DMS79 treated with DMSO at 0.1 percent for 48 hours (cell line): ENCODE results near the gene GREB1.

Source experiments
- DNase-seq: peaks from one replicate; lab custom pipeline; 2025; lab: John Stamatoyannopoulos, UW

The GREB1 gene

DNA sequence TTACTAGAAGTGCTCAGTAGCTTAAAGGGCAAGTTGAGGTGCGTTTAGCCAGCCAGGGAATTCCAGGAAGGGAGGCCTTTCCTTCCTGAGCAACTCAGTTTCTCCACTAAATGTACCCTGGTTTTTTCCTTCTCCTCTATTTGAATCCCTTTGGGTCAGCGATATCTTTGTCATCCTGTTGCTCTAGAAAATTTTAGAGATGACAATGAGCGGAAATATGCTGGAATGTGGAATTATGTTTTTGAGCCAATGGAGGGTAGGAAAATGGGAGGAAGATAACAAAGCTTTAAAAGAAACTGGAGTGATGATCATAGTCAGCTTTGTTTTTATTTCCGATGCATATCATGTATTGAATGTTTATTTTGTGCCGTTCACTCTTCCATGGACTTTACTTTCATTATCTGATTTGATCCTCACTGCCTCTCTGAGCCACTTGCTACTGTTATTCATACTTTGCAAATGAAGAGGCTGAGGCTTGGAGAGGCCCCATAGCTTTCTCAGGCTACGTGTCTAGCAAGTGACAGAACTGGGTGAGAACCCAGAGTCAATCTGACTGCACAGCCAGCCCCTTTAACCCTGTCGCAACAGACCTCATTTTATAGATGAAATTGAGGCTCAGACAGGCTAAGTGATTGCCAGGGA, 68.8 kb downstream of the GREB1 start:
- DNase-seq, result no peak

- DNase-seq, result no peak
Measured at GRCh38 chr2:11610624-11611242, 76.9 kb downstream of the GREB1 start.

DNA sequence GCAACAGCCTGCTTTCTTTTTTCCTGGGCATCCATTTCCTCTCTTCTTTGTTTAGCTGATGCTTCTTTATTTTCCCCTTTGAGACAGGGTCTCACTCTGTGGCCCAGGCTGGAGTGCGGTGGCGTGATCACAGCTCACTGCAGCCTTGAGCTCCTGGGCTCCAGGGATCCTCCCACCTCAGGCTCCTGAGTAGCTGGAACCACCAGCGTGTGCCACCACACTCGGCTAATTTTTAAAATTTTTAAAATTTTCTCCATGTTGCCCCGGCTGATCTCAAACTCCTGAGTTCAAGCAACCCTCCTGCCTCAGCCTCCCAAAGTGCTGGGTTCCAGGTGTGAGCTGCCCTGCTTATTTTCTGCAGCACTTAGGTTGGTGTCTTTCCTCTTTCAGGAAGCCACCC, 77.4 kb downstream of the GREB1 start:
- DNase-seq, result no peak

GRCh38 chr2:11612553-11613215, 78.8 kb downstream of the GREB1 start:
- no peak for DNase-seq

- DNase-seq, result no peak
Measured at GRCh38 chr2:11613297-11613696, 79.5 kb downstream of the GREB1 start.

DNA sequence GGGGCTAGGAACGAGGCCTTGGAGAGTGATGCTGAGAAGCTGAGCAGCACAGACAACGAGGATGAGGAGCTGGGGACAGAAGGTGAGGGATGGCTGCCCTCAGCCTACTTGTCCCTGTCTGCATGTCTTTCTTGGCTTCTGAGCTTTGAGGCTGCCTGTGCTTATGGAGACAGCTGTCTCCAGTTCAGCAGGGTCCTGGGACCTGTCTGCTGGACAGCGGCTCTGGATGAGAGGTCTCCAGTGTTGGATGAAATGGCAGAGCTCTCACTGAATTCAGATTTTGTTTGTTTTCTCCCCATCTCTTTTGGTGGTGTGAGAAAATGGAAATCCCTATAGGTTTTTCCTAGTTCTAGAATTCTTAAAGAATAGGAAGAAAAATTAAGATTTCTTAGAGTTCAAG, 81.4 kb downstream of the GREB1 start:
- DNase-seq, result no peak

GRCh38 chr2:11616097-11616687, 82.3 kb downstream of the GREB1 start:
- DNase-seq, result no peak

GRCh38 chr2:11616851-11617415, 83.1 kb downstream of the GREB1 start:
- DNase-seq, result no peak

- DNase-seq, result no peak
Measured at GRCh38 chr2:11617527-11617926, 83.7 kb downstream of the GREB1 start.

DNA sequence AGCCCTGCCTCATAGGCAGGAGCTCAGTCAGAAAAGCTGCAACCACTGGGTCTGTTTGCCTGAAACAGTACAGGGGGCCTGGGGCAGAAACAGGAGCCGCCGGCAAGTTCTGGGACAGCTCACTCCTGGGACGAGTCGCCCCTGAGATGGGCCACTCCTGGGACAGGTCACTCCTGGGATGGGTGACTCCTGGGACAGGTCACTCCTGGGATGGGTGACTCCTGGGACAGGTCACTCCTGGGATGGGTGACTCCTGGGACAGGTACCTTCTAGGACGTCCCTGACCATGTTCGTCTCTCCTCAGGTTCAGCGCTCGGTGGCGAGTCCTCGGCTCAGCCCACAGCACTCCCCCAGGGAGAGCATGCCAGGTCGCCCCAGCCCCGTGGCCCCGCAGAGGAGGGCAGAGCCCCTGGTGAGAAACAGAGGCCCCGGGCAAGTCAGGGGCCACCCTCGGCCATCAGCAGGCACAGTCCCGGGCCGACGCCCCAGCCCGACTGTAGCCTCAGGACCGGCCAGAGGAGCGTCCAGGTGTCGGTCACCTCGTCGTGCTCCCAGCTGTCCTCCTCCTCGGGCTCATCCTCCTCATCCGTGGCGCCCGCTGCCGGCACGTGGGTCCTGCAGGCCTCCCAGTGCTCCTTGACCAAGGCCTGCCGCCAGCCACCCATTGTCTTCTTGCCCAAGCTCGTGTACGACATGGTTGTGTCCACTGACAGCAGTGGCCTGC, 84.3 kb downstream of the GREB1 start:
- DNase-seq, result no peak

- no peak for DNase-seq
Measured at GRCh38 chr2:11618708-11619062, 84.8 kb downstream of the GREB1 start.

- peak; percentile 90 for DNase-seq
Measured at GRCh38 chr2:11621410-11621809, 87.6 kb downstream of the GREB1 start.

GRCh38 chr2:11622611-11623010, 88.8 kb downstream of the GREB1 start:
- no peak for DNase-seq

GRCh38 chr2:11624893-11625292, 91.0 kb downstream of the GREB1 start:
- DNase-seq, result no peak

DNA sequence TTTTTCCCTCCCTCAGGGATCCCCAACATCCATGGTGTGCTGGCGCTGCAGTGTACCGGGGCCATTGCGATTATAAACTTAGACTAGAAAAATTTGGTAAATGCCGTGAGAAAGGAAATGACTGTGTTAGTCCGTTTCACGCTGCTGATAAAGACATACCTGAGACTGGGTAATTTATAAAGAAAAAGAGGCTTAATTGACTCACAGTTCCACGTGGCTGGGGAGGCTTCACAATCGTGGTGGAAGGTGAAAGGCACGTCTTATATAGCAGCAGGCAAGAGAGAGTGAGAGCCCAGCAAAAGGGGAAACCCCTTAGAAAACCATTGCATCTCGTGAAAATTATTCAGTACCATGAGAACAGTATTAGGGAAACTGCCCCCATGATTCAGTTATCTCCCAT, 91.8 kb downstream of the GREB1 start:
- DNase-seq, result no peak

GRCh38 chr2:11628675-11629074, 94.8 kb downstream of the GREB1 start:
- DNase-seq, result no peak

- DNase-seq, result no peak
Measured at GRCh38 chr2:11629215-11629614, 95.4 kb downstream of the GREB1 start.

DNA sequence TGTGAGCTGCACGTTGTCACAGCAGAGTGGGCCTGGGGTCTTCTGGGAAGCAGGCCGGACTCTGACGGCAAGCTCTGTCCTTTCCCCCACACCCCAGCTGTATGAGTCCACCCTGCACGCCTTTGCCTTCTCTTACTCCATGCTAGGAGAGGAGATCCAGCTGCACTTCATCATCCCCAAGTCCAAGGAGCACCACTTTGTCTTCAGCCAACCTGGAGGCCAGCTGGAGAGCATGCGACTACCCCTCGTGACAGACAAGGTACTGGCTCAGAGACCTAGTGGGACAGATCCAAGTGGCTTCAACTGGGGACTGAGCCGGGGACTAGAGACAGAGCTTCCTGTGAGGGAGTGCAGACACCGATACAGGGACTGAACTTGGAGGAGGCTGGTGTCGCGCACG, 96.0 kb downstream of the GREB1 start:
- no peak for DNase-seq

DNA sequence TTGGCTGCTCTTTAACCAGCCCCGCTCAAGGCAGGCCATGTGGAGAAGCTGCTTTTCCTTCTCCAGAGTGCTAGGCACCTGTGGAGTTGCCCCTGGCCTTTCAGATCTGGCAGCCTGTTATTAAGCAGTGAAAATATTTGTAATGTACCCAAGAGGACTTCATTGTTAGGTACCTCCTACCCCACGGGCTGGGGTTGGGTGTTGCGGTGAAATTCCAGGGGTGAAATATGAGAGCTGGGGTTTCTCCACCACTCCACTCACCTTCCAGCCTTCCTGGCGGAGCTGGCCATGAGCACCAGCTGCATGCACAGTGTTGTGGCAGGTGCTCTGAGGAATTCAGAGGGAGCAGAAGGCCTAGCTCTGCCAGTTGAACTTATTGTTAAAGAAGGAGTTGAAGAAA, 97.0 kb downstream of the GREB1 start:
- peak; percentile 69 for DNase-seq

DNA sequence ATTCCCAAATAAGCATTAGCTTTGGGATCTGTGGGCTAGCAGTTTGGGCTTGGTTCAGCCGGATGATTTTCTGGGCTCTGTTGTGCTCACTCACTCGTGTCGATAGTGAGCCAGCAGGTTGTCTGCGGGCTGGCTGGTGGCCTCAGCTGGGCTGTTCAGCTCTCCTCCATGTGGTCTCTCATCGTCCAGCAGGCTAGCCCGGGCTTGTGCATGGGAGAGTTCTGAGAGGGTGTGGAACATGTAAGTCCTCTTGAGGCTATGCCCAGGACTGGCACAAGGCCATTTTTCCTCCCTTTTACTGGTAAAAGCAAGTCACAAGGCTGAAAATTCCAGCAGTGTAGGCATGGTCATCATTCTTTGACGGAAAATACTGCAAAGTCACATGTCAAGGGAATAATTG, 97.6 kb downstream of the GREB1 start:
- DNase-seq, result peak; percentile 91

DNA sequence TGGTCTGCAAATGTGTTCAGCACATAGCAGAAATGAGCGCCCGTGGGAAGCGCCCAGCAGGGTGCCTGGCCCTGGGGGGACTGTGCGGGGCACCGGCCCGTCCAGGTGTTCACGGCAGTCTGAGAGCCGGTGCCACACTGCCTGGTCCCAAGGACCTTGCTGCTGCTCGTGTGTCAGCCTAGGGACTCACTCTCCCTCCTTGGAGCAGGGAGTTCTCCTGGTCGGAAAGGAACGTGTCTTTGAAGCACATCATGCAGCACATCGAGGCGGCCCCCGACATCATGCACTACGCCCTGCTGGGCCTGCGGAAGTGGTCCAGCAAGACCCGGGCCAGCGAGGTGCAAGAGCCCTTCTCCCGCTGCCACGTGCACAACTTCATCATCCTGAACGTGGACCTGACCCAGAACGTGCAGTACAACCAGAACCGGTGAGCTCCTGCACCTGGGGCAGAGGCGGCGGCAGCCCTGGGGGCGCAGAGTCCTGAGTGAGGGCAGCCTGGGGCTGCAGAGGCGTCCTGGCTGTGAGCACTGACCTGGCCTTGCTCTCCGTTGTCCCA, 100.2 kb downstream of the GREB1 start:
- no peak for DNase-seq

- peak; percentile 49 for DNase-seq
Measured at GRCh38 chr2:11634584-11634983, 100.7 kb downstream of the GREB1 start.
